ENCODE measurements around the gene KRT16. TPM values are rescaled to one million over a fixed set of nuclear protein-coding genes. Genes with fewer than 3 reads are reported as not detected.
"Not testable (repeated sequence)": the region's sequence is repeated elsewhere in the genome, so short reads cannot be mapped to it uniquely, and the experiment has no call there.

The KRT16 gene
- total RNA-seq (2012; rRNA removed): 0.25 TPM in 1 of 2 replicates, not detected in the other

DNA sequence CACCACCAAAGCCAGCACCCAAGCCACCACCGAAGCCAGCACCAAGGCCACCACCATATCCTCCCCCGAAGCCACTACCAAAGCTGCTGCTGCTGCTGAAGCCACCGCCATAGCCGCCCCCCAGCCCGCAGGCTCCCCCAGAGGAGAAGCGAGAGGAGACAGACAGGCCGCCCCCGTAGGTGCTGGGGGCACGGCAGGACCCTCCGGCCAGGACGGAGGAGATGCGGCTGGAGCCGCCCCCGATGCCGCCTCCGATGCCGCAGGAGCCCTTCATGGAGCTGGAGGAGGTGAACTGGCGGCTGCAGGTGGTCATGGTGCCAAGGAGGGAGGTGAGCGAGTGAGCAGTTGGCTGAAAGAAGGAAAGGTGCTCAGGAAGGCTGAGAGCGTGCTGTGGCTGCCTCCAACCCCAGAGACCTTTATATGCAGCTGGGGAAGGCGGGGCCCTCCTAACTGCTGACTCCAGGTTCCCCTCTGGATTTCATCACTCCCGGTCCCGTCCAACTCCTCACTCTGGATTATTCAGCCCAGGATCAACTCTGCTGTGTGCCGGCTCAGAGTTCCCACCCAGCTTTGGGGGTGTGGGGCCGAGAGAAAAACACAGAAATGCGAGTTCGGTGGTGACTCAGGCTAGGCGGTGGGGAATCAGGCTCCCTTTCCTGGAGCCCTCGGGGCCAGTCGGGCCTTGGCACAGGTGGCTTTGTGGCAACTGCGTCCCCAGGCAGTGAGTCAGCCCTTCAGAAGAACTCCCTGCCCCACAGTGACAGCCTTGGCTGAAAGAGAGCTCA lies at the start of gene KRT16:
Gene KRT16, minus strand, starts transcription at position 392 of the 785 bp plus-strand sequence. Its CDS starts 79 bp downstream, at position 313.
- H3K9ac ChIP-seq (ENCODE audit: low read depth, low read length); H3K4me2 ChIP-seq (ENCODE audit: low read length); H3K4me3 ChIP-seq (ENCODE audit: low read length); H3K36me3 ChIP-seq (ENCODE audit: insufficient read depth, low read length); H3K9me3 ChIP-seq (replicated peaks; ENCODE audit: low read length); H3K4me1 ChIP-seq (ENCODE audit: control insufficient read depth, insufficient read depth, low read length): not testable (repeated sequence)
- peaks cover 23% of the 10 kb centered on the region for H3K27me3 ChIP-seq (ENCODE audit: control insufficient read depth, insufficient read depth, low read length)

DNA sequence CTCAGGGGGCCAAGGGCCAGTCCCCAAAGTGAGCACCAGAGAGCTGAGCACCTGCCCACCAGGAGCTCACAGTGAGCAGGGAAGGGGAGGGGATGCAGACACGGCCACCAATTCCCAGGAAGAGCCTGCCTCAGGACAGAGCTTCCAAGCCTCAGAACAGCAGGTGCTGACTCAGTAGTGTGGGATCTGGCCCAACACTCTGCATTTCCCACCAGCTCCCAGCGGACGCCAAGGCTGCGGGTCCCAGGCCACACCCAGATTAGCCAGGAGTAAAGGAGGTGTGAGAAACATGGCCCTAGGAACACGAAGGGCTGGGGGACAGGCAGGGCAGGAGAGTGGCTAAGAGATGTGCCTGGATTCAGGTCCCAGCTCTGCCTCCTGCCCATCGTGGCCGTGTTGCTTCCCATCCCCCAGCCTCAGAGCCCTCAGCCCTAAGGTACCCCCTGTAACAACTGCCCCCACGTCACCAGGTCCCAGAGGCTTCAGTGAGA lies 47.7 kb upstream of the KRT16 start:
- Histone ChIP-seq H3K9me3 (replicated peaks; ENCODE audit: low read length) (no peaks in the 10 kb centered on the region), H3K9ac (ENCODE audit: low read depth, low read length) (no peak overlapping the region), H3K36me3 (ENCODE audit: insufficient read depth, low read length) (no peaks in the 10 kb centered on the region), H3K4me2 (ENCODE audit: low read length) (no peak overlapping the region), H3K27me3 (ENCODE audit: control insufficient read depth, insufficient read depth, low read length) (peaks cover 8% of the 10 kb centered on the region), H3K4me1 (ENCODE audit: control insufficient read depth, insufficient read depth, low read length) (no peaks in the 10 kb centered on the region), H3K4me3 (ENCODE audit: low read length) (no peak overlapping the region)

DNA sequence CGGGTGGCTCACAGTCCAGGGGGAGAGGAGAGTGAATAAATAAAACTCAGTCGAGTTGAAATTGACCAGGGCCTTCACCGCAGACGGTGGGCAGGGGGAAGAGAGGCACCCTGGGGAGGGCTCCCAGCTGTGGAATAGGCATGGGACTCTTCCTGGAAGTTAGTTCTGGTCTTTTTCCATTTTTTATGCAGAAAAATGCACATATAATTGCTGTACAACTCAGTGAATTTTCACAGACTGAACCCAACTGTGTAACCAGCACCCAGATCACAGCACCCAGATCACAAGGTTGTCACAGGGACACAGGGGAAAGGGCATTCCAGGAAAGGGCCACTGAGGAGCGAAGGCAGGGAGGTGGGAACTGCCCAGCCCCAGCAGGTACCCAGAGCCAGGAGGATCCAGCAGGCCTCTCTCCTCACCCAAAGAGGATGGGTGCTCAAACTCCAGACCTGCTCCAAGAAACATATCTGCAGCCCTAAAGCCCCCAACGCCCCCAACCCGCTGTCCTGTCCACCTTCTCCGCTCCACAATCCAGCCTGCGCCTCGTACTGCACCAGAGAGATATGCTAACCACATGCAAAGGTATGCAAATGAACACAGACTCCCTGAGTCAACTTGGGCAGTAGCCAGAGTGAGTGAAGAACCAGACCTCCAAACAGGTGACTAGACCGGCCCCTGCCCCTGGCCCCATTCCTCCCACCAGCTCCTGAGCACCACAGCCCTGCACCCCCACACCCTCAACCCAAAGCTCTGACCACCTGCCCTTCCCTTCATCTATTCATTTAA lies 47.1 kb upstream of the KRT16 start:
- H3K4me2 ChIP-seq (ENCODE audit: low read length): no peak overlapping the region
- peaks cover 8% of the 10 kb centered on the region for H3K27me3 ChIP-seq (ENCODE audit: control insufficient read depth, insufficient read depth, low read length)
- H3K4me3 ChIP-seq (ENCODE audit: low read length): no peak overlapping the region
- no peaks in the 10 kb centered on the region for H3K36me3 ChIP-seq (ENCODE audit: insufficient read depth, low read length)
- H3K9me3 ChIP-seq (replicated peaks; ENCODE audit: low read length): no peaks in the 10 kb centered on the region
- H3K9ac ChIP-seq (ENCODE audit: low read depth, low read length): no peak overlapping the region
- H3K4me1 ChIP-seq (ENCODE audit: control insufficient read depth, insufficient read depth, low read length): no peaks in the 10 kb centered on the region

DNA sequence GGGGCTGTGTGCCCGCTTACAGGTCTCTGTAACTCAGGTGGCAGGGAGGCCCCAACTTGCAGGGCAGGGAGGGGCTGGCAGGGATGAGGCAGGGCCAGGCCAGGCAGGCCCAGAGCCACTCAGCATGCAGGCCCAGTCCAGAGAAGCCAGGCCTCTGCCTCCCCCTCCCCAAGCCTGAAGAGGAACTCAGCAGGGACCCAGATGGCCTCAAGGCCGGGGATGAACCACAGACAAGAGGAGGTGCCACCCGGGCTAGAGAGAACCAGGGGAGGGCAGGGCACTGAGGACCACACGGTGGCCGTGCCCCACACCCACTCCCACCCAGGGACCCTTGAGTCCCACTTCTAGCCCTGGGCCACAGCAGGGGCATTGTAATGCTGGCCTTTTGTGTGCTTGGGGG lies 46.3 kb upstream of the KRT16 start:
- no peak overlapping the region for H3K4me3 ChIP-seq (ENCODE audit: low read length)
- H3K9ac ChIP-seq (ENCODE audit: low read depth, low read length): no peak overlapping the region
- peaks cover 8% of the 10 kb centered on the region for H3K27me3 ChIP-seq (ENCODE audit: control insufficient read depth, insufficient read depth, low read length)
- H3K4me1 ChIP-seq (ENCODE audit: control insufficient read depth, insufficient read depth, low read length): no peaks in the 10 kb centered on the region
- H3K4me2 ChIP-seq (ENCODE audit: low read length): no peak overlapping the region
- no peaks in the 10 kb centered on the region for H3K9me3 ChIP-seq (replicated peaks; ENCODE audit: low read length)
- H3K36me3 ChIP-seq (ENCODE audit: insufficient read depth, low read length): no peaks in the 10 kb centered on the region

DNA sequence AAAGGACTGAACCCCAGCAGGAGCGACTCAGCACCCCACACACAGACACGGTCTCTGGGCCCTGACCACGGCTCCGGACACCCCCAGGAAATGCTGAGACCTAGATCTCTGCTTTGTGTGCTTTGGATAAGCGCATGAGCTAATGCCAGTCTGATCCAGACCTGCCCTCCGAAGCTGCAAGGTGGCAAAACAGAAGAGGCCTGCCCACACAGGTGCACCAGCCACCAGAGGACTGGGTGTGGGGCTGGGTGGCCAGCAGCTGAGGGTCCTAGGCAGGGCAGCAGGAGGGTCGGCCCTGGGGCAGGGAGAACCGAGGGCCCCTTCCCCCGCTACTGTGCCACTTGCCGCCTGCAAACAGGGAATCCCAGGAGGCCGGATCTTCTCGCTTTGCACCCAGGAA lies 45.4 kb upstream of the KRT16 start:
- Histone ChIP-seq H3K27me3 (ENCODE audit: control insufficient read depth, insufficient read depth, low read length) (peaks cover 8% of the 10 kb centered on the region), H3K4me1 (ENCODE audit: control insufficient read depth, insufficient read depth, low read length) (no peaks in the 10 kb centered on the region), H3K4me3 (ENCODE audit: low read length) (no peak overlapping the region), H3K4me2 (ENCODE audit: low read length) (no peak overlapping the region), H3K36me3 (ENCODE audit: insufficient read depth, low read length) (no peaks in the 10 kb centered on the region), H3K9me3 (replicated peaks; ENCODE audit: low read length) (no peaks in the 10 kb centered on the region), H3K9ac (ENCODE audit: low read depth, low read length) (no peak overlapping the region)

DNA sequence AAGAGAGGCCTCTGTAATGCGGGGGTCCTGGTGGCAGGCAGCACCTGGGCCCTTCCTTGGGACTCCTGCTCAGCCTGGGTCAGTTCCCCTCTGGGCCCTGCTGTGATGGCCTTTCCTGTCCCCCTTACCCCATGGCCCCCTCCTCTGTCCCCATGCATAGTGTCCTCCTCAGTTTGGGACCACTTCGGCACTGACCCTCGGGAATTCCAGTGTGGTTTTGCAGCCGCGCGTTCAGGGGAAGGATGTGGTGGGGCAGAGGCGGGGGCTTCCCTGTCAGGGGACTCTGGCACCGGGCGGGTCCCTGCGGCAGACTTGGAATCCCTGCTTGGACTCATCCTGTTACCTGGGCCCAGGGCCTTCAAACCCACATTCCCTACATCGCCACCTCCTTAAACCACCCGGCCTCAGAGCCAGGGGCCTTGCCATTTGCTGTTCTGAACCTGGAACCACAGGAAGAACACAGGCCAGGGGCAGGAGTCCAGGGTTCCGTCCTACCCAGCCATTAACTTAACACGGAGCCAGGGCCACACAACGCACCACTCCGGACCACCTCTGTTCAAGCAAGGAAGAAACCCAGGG lies 44.7 kb upstream of the KRT16 start:
- H3K4me3 ChIP-seq (ENCODE audit: low read length): no peak overlapping the region
- H3K9ac ChIP-seq (ENCODE audit: low read depth, low read length): no peak overlapping the region
- peaks cover 8% of the 10 kb centered on the region for H3K27me3 ChIP-seq (ENCODE audit: control insufficient read depth, insufficient read depth, low read length)
- no peak overlapping the region for H3K4me2 ChIP-seq (ENCODE audit: low read length)
- no peaks in the 10 kb centered on the region for H3K4me1 ChIP-seq (ENCODE audit: control insufficient read depth, insufficient read depth, low read length)
- H3K9me3 ChIP-seq (replicated peaks; ENCODE audit: low read length): no peaks in the 10 kb centered on the region
- no peaks in the 10 kb centered on the region for H3K36me3 ChIP-seq (ENCODE audit: insufficient read depth, low read length)

DNA sequence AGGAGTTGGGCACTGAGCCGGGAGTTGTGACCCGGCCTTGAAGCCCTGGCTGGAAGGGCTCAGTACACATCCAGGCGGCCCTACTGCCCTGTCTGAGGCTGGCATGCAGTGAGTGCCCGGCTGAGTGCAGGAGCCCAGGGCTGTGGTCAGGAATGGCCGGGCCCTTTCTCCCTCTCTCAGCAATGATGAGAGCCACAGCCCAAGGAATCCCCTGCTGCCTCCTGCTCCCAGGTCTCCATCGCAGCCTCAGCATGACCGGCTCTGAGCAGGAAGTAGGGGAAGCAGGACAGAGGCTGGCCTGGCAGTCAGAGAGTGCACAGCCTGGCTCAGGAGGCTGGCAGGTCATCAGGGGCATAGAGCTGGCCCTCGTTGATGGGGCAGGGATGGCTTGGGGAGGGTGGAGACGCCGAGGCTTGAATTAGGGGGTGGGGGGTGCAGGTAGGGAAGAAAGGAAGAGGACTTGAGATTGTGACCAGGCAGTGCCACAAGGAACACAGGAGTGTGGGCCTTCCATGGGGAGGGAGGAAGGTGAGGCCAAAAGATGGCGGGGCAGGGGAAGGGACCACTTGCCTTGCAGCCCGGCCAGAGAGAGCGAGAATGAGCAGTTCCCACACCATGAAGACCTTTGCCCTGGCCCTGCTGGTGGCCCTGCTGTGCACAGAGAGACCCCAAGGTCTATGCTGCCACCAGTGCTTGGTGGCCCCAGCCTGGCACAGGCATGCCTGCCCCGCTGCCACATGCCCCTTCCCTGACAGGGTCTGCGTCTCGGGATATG lies 43.9 kb upstream of the KRT16 start:
- no peaks in the 10 kb centered on the region for H3K9me3 ChIP-seq (replicated peaks; ENCODE audit: low read length)
- no peak overlapping the region for H3K4me2 ChIP-seq (ENCODE audit: low read length)
- no peak overlapping the region for H3K9ac ChIP-seq (ENCODE audit: low read depth, low read length)
- no peak overlapping the region for H3K4me3 ChIP-seq (ENCODE audit: low read length)
- H3K27me3 ChIP-seq (ENCODE audit: control insufficient read depth, insufficient read depth, low read length): peaks cover 8% of the 10 kb centered on the region
- peaks cover 5% of the 10 kb centered on the region for H3K4me1 ChIP-seq (ENCODE audit: control insufficient read depth, insufficient read depth, low read length)
- H3K36me3 ChIP-seq (ENCODE audit: insufficient read depth, low read length): no peaks in the 10 kb centered on the region

DNA sequence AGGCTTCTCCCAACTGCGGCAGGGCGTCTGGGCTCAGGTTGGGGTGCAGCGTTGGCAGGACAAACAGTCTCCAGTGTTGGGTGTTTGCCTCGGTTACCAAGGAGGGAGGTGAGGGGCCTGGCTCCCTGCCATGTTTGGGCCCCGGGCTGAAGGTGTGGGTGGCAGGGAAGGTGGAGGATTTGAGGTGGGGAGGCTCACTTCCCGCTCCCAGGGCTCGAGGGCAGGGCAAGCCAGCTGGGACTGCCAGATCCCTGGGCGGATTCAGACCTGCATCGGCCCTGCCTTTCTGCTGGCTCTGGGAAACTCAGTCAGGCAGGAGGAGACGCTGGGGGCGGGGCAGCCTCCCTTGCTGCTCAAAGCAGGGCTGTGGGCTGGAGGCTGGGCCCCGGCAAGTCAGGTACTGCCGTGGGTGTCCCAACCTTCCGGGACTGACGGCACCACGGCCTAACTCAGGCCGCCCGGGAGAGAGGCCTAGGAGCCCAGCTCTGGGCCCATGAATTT lies 43.1 kb upstream of the KRT16 start:
- Histone ChIP-seq H3K4me2 (ENCODE audit: low read length) (no peak overlapping the region), H3K36me3 (ENCODE audit: insufficient read depth, low read length) (no peaks in the 10 kb centered on the region), H3K9ac (ENCODE audit: low read depth, low read length) (no peak overlapping the region), H3K4me3 (ENCODE audit: low read length) (no peak overlapping the region), H3K27me3 (ENCODE audit: control insufficient read depth, insufficient read depth, low read length) (peaks cover 8% of the 10 kb centered on the region), H3K4me1 (ENCODE audit: control insufficient read depth, insufficient read depth, low read length) (peaks cover 9% of the 10 kb centered on the region), H3K9me3 (replicated peaks; ENCODE audit: low read length) (no peaks in the 10 kb centered on the region)

DNA sequence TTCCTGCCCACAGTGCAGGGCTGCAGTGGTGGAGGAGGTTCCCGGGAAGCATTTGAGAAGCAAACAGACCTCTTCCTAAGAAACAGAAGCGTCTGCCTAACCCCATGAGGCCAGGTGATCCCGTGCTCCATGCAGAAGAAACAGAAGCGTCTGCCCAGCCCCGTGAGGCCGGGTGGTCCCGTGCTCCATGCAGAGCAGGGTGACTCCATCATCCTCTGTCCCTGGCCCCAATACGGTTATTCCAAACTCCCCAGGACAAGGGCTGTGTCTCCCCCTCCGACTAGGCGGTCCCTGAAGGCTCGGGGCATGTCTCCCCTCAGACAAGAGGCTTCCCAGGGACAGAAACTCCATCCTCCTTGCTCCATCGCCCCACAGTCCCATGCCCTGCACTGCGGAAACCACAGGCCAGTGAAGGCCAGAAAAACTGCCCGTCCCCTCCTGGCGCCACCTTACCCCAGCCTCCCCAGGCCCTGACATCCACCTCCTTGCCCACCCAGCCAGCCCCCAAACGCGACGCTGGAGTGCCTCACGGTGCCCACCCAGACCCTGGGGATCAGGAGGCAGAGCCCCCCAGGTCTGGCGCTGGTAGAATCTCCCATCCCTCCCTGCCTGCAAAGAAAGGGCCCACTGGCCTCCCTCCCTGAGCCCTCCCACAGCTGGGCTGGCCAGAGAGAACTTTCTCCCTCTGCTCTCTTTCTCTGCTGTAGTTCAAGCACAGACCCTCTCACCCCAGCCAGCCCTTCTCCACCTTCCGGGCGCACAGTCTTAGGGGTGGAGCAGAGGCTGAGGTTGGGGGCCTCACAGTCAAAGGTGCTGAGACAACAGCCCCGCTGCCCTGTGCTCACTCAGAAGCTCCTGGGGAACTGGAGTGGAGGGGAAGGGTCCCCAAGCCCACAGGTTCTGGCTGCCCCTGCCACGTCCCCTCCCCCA lies 42.4 kb upstream of the KRT16 start:
- no peaks in the 10 kb centered on the region for H3K9me3 ChIP-seq (replicated peaks; ENCODE audit: low read length)
- H3K4me3 ChIP-seq (ENCODE audit: low read length): no peak overlapping the region
- H3K4me2 ChIP-seq (ENCODE audit: low read length): no peak overlapping the region
- no peaks in the 10 kb centered on the region for H3K36me3 ChIP-seq (ENCODE audit: insufficient read depth, low read length)
- no peak overlapping the region for H3K9ac ChIP-seq (ENCODE audit: low read depth, low read length)
- H3K27me3 ChIP-seq (ENCODE audit: control insufficient read depth, insufficient read depth, low read length): peaks cover under 1% of the 10 kb centered on the region
- H3K4me1 ChIP-seq (ENCODE audit: control insufficient read depth, insufficient read depth, low read length): peaks cover 9% of the 10 kb centered on the region

DNA sequence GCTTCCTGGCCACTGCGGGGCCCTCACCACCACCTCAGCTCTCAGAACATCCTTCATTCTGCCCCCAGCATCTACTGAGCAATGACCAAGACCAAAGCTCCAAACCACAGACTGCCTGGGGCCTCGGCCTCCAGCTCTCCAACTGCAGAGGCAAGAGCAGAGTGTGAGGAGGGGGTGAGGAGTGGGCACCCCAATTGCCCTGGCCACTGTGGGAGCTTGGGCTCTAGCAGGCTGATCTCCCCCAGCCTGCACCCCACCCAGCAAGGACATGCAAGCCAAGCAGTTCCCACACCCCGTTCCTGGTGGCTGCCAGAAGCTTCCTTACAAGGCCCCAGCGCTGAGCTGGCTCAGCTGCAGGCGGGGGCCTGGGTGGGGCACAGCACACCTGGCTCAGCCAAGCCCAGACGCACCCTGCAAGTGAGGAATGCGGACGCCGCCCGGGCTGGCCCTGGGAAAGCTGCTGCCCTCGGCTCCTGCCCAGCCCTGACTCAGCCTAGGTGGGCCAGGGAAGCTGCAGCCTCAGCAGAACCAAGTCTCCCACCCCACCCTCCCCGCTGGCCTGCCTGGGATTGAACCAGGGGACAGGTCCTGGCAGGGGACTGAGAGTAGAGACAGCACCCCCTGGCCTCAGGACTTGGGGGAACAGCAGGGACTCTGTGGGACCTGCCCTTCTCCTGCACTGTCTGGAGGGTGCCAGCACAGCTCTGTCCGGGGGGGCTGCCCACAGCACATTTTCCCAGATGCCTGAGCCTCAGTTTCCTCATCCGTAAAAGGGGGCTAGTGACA lies 41.5 kb upstream of the KRT16 start:
- Histone ChIP-seq H3K36me3 (ENCODE audit: insufficient read depth, low read length) (no peaks in the 10 kb centered on the region), H3K4me3 (ENCODE audit: low read length) (no peak overlapping the region), H3K4me1 (ENCODE audit: control insufficient read depth, insufficient read depth, low read length) (peaks cover 9% of the 10 kb centered on the region), H3K9me3 (replicated peaks; ENCODE audit: low read length) (no peaks in the 10 kb centered on the region), H3K4me2 (ENCODE audit: low read length) (no peak overlapping the region), H3K9ac (ENCODE audit: low read depth, low read length) (no peak overlapping the region), H3K27me3 (ENCODE audit: control insufficient read depth, insufficient read depth, low read length) (no peaks in the 10 kb centered on the region)

All from skeletal muscle satellite cell (primary cell).